Endothelial cell of umbilical vein (primary cell): ENCODE data around the gene FUCA2. TPM values are rescaled to one million over a fixed set of nuclear protein-coding genes. Genes with fewer than 3 reads are reported as not detected.

ENCODE experiments used
- BruUV-seq: library from RNA; stranded (reverse); fragments of 400-500 nt; replicated peaks from 2 replicates; lab custom pipeline; 2021; lab: Mats Ljungman, UMichigan
- CTCF ChIA-PET: fragments of 300-600, 350-600 bp; sonication (Branson Sonifier 250); formaldehyde crosslinking; loops from one replicate; lab custom pipeline; 2021; ENCODE audit warnings: antibody characterized with exemption, inconsistent platforms; lab: Charles Lee
- POLR2A ChIA-PET: fragments of 300-600, 350-600 bp; sonication (Branson Sonifier 250); formaldehyde crosslinking; loops from one replicate; lab custom pipeline; 2021; ENCODE audit warnings: antibody characterized with exemption, inconsistent platforms; lab: Charles Lee
- DNase-seq: peaks from one replicate; pipeline ENCODE4 v3.0.0-alpha.2; 2011; ENCODE audit warnings: low read depth, low spot score
- FAIRE-seq: peaks from 2 replicates; lab custom pipeline; 2011; peaks lifted over from hg19 to GRCh38; lab: Jason Lieb, UNC
- H2AFZ ChIP-seq: 2 replicates; pipeline ENCODE4 v1.6.0; 2012; ENCODE audit warnings: low read depth, low read length, control low read depth, inconsistent platforms
- H3K27ac ChIP-seq: 2 replicates; pipeline ENCODE4 v1.5.1; 2011; ENCODE audit warnings: low read depth, mild to moderate bottlenecking, control low read depth, low read length, moderate library complexity; ENCODE audit not compliant: insufficient read depth
- H3K27me3 ChIP-seq, 2 experiments: 2 replicates each; pipeline versions ENCODE4 v1.6.0 to v1.6.1; 2011; ENCODE audit warnings: low read length in 2 of 2, mixed read lengths in 1 of 2; ENCODE audit not compliant: control insufficient read depth in 2 of 2, insufficient read depth in 2 of 2
- H3K36me3 ChIP-seq, 2 experiments: 2 replicates in 1 of 2; 3 replicates in 1 of 2; pipeline ENCODE4 v1.5.1; 2011; ENCODE audit warnings: low read length in 2 of 2, mild to moderate bottlenecking in 1 of 2, moderate library complexity in 1 of 2; ENCODE audit not compliant: control insufficient read depth in 2 of 2, insufficient read depth in 2 of 2; ENCODE audit errors: extremely low read depth in 1 of 2
- H3K4me1 ChIP-seq: 3 replicates; pipeline ENCODE4 v1.5.1; 2011; ENCODE audit warnings: mild to moderate bottlenecking, low read length; ENCODE audit not compliant: control insufficient read depth, insufficient read depth; ENCODE audit errors: extremely low read depth
- H3K4me2 ChIP-seq: 2 replicates; pipeline ENCODE4 v1.6.1; 2011; ENCODE audit warnings: low read length, control low read depth, mixed read lengths; ENCODE audit not compliant: insufficient read depth
- H3K4me3 ChIP-seq, 3 experiments: fragments of 200-600 bp in 1 of 3; sonication (generic), shearing (Covaris generic) in 1 of 3; replicated peaks in 1 of 3; 2 replicates each; pipeline ENCODE4 v1.5.1; 2011 to 2016; ENCODE audit warnings: control low read depth in 3 of 3, low read length in 3 of 3, mild to moderate bottlenecking in 2 of 3, inconsistent platforms in 1 of 3, low read depth in 1 of 3, moderate library complexity in 1 of 3; ENCODE audit not compliant: insufficient read depth in 1 of 3
- H3K79me2 ChIP-seq: 2 replicates; pipeline ENCODE4 v1.6.0; 2012; ENCODE audit warnings: low read length, inconsistent platforms; ENCODE audit not compliant: control insufficient read depth, insufficient read depth
- H3K9ac ChIP-seq: replicated peaks from 2 replicates; pipeline ENCODE3; 2011; ENCODE audit warnings: low read length, control low read depth; ENCODE audit not compliant: insufficient read depth; ENCODE audit errors: extremely low read depth
- H3K9me1 ChIP-seq: replicated peaks from 3 replicates; pipeline ENCODE4 v1.6.0; 2011; ENCODE audit warnings: mild to moderate bottlenecking, low read length; ENCODE audit not compliant: control insufficient read depth, insufficient read depth; ENCODE audit errors: extremely low read depth
- H3K9me3 ChIP-seq: replicated peaks from 2 replicates; pipeline ENCODE4 v1.5.1; 2012; ENCODE audit warnings: low read length, inconsistent platforms; ENCODE audit not compliant: control insufficient read depth, insufficient read depth
- H4K20me1 ChIP-seq: replicated peaks from 2 replicates; pipeline ENCODE3; 2011; ENCODE audit warnings: mild to moderate bottlenecking, low read length; ENCODE audit not compliant: control insufficient read depth, insufficient read depth; ENCODE audit errors: extremely low read depth
- GATA2 ChIP-seq: IDR thresholded peaks from 2 replicates; pipeline ENCODE4 v1.7.0; 2011; ENCODE audit warnings: low read depth, mild to moderate bottlenecking, moderate library complexity, mixed read lengths, low read length; ENCODE audit not compliant: insufficient read length, insufficient read depth
- JUN ChIP-seq: IDR thresholded peaks from 2 replicates; pipeline ENCODE4 v1.6.1; 2011; ENCODE audit warnings: borderline replicate concordance, low read depth; ENCODE audit not compliant: insufficient read length, insufficient read depth
- MYC ChIP-seq: IDR thresholded peaks from one replicate; pipeline ENCODE4 v1.6.1; 2011; ENCODE audit warnings: mild to moderate bottlenecking, low read depth, low read length
- POLR2A ChIP-seq: IDR thresholded peaks from 2 replicates; pipeline ENCODE4 v1.6.1; 2012; ENCODE audit warnings: low read depth, mild to moderate bottlenecking, control low read depth, low read length
- POLR2AphosphoS5 ChIP-seq: IDR thresholded peaks from 2 replicates; pipeline ENCODE4 v1.6.1; 2012; ENCODE audit warnings: low read depth, mild to moderate bottlenecking, control low read depth, low read length, moderate library complexity; ENCODE audit not compliant: insufficient read depth
- dilution Hi-C: fragments of 300-500 bp; cut with MboI; formaldehyde crosslinking; loops from one replicate; pipeline ENCODE4 v1.15.0; 2019; ENCODE audit warnings: low sequenced_read_pairs; ENCODE audit not compliant: extremely low pct_ligation_motif_present
- intact Hi-C: fragments of 100-400 bp; cut with micrococcal nuclease; formaldehyde crosslinking; loops from one replicate; pipeline ENCODE4 v1.10.0; 2022
- polyA plus RNA-seq, 4 experiments: library from polyadenylated mRNA; depleted of rRNA in 3 of 4; stranded (reverse) in 3 of 4; unstranded in 1 of 4; fragments of >200 nt; gene quantifications; 2 replicates each; pipeline versions ENCODE4 v1.2.1 to v1.2.3, GENCODE V29; 2011 to 2012; ENCODE audit warnings: missing spikeins in 1 of 4
- total RNA-seq: library from RNA; stranded (reverse); gene quantifications from 2 replicates; pipeline ENCODE4 v1.2.3, GENCODE V29; 2021

FUCA2 gene
- total and polyA plus RNA-seq, 2 donors (not counting 3 experiments of a cell fraction or from before 2014, with no cell fraction given), result 29.7 to 80.9 TPM

DNA sequence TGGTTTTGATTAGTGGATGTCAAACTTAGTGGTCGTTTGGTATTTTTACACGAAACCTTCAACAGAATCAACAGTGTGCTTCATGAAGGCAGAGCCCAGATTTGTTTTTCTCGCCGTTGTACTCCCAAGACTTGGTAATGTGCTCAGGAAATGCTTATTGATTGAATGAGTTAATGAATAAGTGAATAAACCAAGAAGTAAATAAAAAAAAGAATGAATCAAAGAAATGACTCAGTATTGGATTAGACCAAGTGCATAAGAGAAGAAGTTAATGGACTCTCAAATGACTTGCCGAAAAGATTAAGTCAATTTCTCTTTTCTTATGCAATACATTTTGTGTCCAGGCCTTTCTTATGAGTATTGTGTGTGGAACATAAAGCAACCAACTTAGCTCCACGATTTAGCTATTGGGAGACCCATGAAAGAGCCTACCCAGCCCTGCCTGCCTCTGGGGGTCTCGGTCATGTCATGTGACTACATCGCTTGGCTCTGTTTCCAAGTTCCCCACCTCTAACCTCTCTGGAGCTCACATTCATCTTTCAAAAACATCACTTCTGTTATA, 10.6 kb upstream of the FUCA2 start:
- Histone ChIP-seq H3K4me1 (no peaks in the 10 kb centered on the region), H3K9ac (no peak overlapping the region), H2AFZ (no peak overlapping the region), H3K27me3 (peaks cover 13% of the 10 kb centered on the region in 2 experiments), H3K36me3 (no peaks in the 10 kb centered on the region), H3K79me2 (no peaks in the 10 kb centered on the region), H3K27ac (no peak overlapping the region), H3K9me3 (no peaks in the 10 kb centered on the region), H4K20me1 (no peaks in the 10 kb centered on the region), H3K9me1 (no peaks in the 10 kb centered on the region), H3K4me2 (no peak overlapping the region), H3K4me3 (no peak overlapping the region)
- BruUV-seq, result no TSS peak
- DNase-seq (no peak), FAIRE-seq (no peak)
- no peak for TF ChIP-seq POLR2A
- no peak for TF ChIP-seq GATA2
- no peak for TF ChIP-seq MYC
- dilution Hi-C loops (no loop called here), intact Hi-C loops (no loop called here)
- ChIA-PET CTCF (interaction anchor here (2.1 kb wide), 2 partner anchors 9 to 14 kb away, joined by 5 to 9 read pairs; no protein-coding TSS in a partner anchor), POLR2A (no interaction called here)

DNA sequence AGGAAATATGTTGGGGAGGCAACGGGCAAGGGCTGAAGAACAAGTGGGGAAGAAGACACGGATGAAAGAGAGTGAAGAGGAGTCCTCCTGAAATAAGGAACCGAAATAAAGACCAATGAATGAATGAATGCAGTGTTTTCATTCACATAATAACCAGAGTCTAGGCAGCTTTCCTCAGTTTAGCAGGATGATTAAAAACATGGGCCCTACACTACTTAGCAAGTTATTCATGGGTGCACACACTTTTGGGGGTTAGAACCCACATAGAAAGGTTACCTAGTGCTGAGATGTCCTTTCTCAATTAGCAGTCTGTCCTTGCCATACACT, 5.9 kb upstream of the FUCA2 start:
- TF ChIP-seq MYC, result no peak
- no peak for TF ChIP-seq JUN
- TF ChIP-seq POLR2AphosphoS5, result no peak
- no peak for TF ChIP-seq GATA2
- no peaks in the 10 kb centered on the region for H3K4me1 ChIP-seq
- H3K4me3 ChIP-seq, result no peak overlapping the region
- no peak for DNase-seq
- H3K9me3 ChIP-seq, result no peaks in the 10 kb centered on the region
- POLR2A ChIA-PET, result interaction anchor here (0.7 kb wide), 1 partner anchor 878 kb away, joined by 3 read pairs; no protein-coding TSS in a partner anchor
- intact Hi-C loops (no loop called here), dilution Hi-C loops (no loop called here)
- H3K4me2 ChIP-seq, result no peak overlapping the region
- no peak overlapping the region for H3K27ac ChIP-seq
- no peaks in the 10 kb centered on the region for H4K20me1 ChIP-seq
- no peak overlapping the region for H3K9ac ChIP-seq
- no peaks in the 10 kb centered on the region for H3K79me2 ChIP-seq
- no peaks in the 10 kb centered on the region for H3K36me3 ChIP-seq
- H3K27me3 ChIP-seq, result peaks cover 16 to 30% of the 10 kb centered on the region in 2 experiments
- CTCF ChIA-PET, result no interaction called here
- H2AFZ ChIP-seq, result no peak overlapping the region
- no peaks in the 10 kb centered on the region for H3K9me1 ChIP-seq
- FAIRE-seq, result no peak
- BruUV-seq, result no TSS peak
